Activated T-cell treated with anti-CD3 and anti-CD28 coated beads, Interleukin-2, amount 50 U/mL, for 4 hours (primary cell): Measurements from ENCODE around the gene FSD1. TPM values are rescaled to one million over a fixed set of nuclear protein-coding genes. Genes with fewer than 3 reads are reported as not detected.

Experiments
- ATAC-seq, 2 donors: fragments of 200-7000 bp; cut with Tn5 transposase; one replicate each; pipeline ENCODE4 v1.10.0; 2021
- DNase-seq: peaks from one replicate; pipeline ENCODE4 v3.0.0-alpha.2; 2020
- H3K27me3 Mint-ChIP-seq: one replicate; pipeline ENCODE4 v1.8.0; 2021; ENCODE audit warnings: low read depth, mixed read lengths
- H3K36me3 Mint-ChIP-seq: one replicate; pipeline ENCODE4 v1.8.0; 2022; ENCODE audit warnings: mixed read lengths; ENCODE audit not compliant: insufficient read depth
- H3K4me1 Mint-ChIP-seq: one replicate; pipeline ENCODE4 v1.8.0; 2021; ENCODE audit warnings: low read depth, mixed read lengths
- H3K4me3 Mint-ChIP-seq: one replicate; pipeline ENCODE4 v1.8.0; 2021; ENCODE audit warnings: mild to moderate bottlenecking, moderate library complexity, mixed read lengths
- H3K9me3 Mint-ChIP-seq: one replicate; pipeline ENCODE4 v1.8.0; 2021; ENCODE audit warnings: mixed read lengths
- total RNA-seq, 3 donors: library from RNA; stranded (reverse); gene quantifications; one replicate each; pipeline ENCODE4 v1.2.1, GENCODE V29; 2021

FSD1 gene
- total RNA-seq, 3 donors from 2014 or later = 5.9 to 10.4 (median 9.1) TPM

DNA sequence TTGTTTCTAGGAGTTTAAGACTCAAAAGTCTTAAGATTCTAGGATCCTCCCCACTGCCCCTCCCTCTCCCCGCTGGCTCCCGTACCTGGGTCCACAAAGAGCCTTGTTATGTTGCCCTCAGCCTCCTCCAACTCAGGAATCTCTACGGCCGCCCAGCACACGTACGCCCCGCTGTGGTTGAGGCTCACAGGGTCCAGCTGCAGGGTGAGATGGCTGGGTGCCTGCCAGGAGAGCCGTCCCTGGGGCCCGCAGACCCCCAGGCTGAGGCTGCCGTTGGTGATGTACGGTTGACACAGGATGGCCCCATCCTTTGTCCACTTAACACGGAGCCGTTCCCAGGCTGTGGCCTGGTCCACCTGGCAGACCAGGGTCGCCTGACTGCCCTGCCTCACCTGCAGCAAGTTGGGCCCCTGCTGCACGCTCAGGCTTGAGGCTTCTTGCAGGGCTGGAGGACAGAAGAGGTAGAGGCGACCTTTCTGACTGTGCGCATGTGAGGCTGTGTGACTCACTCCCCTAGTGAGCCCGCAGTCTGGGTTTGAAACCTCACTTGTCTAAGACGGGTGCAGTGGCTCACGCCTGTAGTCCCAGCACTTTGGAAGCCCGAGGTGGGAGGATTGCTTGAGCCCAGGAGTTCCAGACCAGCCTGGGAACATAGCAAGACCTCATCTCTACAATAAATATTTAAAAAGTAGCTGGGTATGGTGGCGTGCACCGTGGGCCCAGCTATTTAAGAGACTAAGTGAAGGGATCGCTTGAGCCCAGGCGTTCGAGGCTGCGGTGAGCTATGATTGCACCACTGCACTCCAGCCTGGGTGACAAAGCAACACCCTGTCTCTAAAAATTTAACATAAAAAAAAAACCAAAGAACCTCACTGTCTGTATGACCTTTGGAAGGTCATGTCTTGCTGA is 6.2 kb upstream of the FSD1 start:
- ATAC-seq (peak; percentile 90 to 91), DNase-seq (no peak)
- H3K36me3 Mint-ChIP-seq = no peaks in the 10 kb centered on the region
- peaks cover 19% of the 10 kb centered on the region for H3K4me1 Mint-ChIP-seq
- H3K9me3 Mint-ChIP-seq = no peaks in the 10 kb centered on the region
- no peak overlapping the region for H3K4me3 Mint-ChIP-seq
- H3K27me3 Mint-ChIP-seq = peaks cover 5% of the 10 kb centered on the region

GRCh38 chr19:4298810-4299550 is 5.4 kb upstream of the FSD1 start:
- H3K36me3 Mint-ChIP-seq = no peaks in the 10 kb centered on the region
- H3K4me3 Mint-ChIP-seq = no peak overlapping the region
- H3K9me3 Mint-ChIP-seq = no peaks in the 10 kb centered on the region
- H3K27me3 Mint-ChIP-seq = peaks cover 5% of the 10 kb centered on the region
- DNase-seq (no peak), ATAC-seq (no peak)
- H3K4me1 Mint-ChIP-seq = peaks cover 23% of the 10 kb centered on the region

GRCh38 chr19:4300589-4300988 is 3.8 kb upstream of the FSD1 start:
- Mint-ChIP-seq H3K4me3 (no peak overlapping the region), H3K4me1 (peaks cover 27% of the 10 kb centered on the region), H3K9me3 (no peaks in the 10 kb centered on the region), H3K27me3 (peaks cover 7% of the 10 kb centered on the region), H3K36me3 (no peaks in the 10 kb centered on the region)
- DNase-seq (no peak), ATAC-seq (no peak)

GRCh38 chr19:4301590-4302242 is 2.7 kb upstream of the FSD1 start:
- Mint-ChIP-seq H3K4me1 (peaks cover 27% of the 10 kb centered on the region), H3K36me3 (no peaks in the 10 kb centered on the region), H3K4me3 (peak overlapping the region; percentile 64), H3K9me3 (no peaks in the 10 kb centered on the region), H3K27me3 (peaks cover 9% of the 10 kb centered on the region)
- DNase-seq = no peak
- no peak for ATAC-seq

GRCh38 chr19:4302243-4302640 is 2.2 kb upstream of the FSD1 start, which contains the start of gene TMIGD2:
TMIGD2 (minus strand) TSS chr19:4302389; CDS start chr19:4302385, 4 bp downstream.
- DNase-seq (no peak), ATAC-seq (no peak)
- Mint-ChIP-seq H3K4me1 (peaks cover 27% of the 10 kb centered on the region), H3K4me3 (peak within 1 kb of the TSS; percentile 64), H3K27me3 (peaks cover 9% of the 10 kb centered on the region), H3K36me3 (no peaks in the 10 kb centered on the region), H3K9me3 (no peaks in the 10 kb centered on the region)

DNA sequence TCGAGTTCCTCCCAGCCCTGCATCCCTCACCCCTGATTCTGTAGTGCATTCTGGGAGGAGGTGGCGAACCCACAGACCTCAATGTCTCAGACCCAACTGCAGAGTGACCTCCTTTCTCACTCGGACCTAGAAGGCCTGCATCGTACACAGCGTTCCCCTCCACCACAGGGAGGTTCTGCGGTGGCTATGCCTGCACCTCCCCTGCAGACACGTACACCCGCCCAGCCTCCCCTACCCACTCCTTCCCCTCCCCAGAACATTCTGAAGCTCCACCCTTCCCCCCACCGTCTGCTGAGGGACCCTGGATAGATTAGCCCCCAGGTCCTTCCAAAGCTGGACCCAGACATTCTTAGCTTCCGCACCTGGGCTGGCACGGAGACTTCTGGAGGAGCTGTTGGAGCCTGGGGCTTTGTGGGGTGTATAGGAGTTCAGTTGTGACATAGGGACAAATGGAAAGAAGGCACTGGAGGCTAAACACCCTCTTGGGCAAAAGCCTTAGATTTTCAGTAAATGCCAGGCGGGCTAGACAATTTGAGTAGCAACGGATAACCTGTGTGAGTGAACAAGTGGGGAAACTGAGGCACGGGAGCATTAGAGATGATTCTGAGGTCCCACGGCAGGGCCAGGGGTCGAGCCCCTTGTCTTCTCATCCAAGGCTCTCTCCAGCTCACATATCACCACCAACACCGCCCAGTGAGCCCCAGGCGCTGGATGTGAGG is 420 bp upstream of the FSD1 start:
- no peak for DNase-seq
- no peaks in the 10 kb centered on the region for H3K36me3 Mint-ChIP-seq
- peaks cover 9% of the 10 kb centered on the region for H3K27me3 Mint-ChIP-seq
- ATAC-seq = no peak
- peak overlapping the region; percentile 56 for H3K4me3 Mint-ChIP-seq
- no peaks in the 10 kb centered on the region for H3K9me3 Mint-ChIP-seq
- peaks cover 25% of the 10 kb centered on the region for H3K4me1 Mint-ChIP-seq

- Mint-ChIP-seq H3K27me3 (peaks cover 9% of the 10 kb centered on the region), H3K9me3 (no peaks in the 10 kb centered on the region), H3K4me1 (peaks cover 25% of the 10 kb centered on the region), H3K4me3 (peak overlapping the region; percentile 38), H3K36me3 (no peaks in the 10 kb centered on the region)
- ATAC-seq (no peak), DNase-seq (no peak)
Observed at GRCh38 chr19:4305257-4305612, 837 bp downstream of the FSD1 start.

GRCh38 chr19:4305659-4306058 is 1.3 kb downstream of the FSD1 start:
- H3K4me1 Mint-ChIP-seq = peaks cover 22% of the 10 kb centered on the region
- no peaks in the 10 kb centered on the region for H3K36me3 Mint-ChIP-seq
- H3K27me3 Mint-ChIP-seq = peaks cover 9% of the 10 kb centered on the region
- DNase-seq (no peak), ATAC-seq (no peak)
- no peaks in the 10 kb centered on the region for H3K9me3 Mint-ChIP-seq
- H3K4me3 Mint-ChIP-seq = peak overlapping the region; percentile 38

DNA sequence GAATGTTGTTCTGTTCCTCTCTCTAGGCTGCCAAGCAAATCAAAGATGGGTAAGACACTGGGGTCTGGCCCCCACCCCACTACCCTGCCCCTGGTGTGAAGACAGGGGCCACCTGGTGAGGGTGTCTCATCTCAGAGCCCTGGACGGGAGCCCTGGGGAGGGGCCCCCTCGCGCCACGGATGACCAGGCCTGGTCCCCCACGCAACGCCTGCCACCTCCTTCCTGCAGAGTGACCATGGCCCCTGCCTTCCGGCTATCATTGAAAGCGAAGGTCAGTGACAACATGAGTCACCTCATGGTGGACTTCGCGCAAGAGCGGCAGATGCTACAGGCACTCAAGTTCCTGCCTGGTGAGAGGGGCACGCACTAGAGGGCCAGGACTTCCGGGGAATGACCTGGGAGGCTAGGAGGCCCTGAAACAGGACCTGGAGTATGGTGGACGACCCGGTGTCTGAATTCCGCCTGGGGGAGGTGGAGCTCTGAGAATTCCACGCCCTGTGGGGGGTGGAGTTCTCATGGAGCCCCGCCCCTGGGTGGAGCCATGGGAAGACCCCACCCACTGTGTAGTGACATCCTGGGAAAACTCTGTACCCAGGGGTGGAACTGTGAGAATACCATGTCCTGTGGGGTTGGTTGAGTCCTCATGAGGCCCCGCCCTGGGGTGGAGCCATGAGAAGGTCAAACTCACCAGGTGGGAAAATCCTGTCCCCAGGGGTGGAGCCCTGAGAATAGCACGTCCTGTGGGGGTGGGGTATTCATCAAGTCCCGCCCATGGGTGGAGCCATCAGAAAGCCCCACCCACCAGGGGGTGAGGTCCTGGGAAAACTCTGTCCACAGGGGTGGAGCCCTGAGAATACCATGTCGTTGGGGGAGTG is 6.1 kb downstream of the FSD1 start:
- Mint-ChIP-seq H3K4me1 (no peaks in the 10 kb centered on the region), H3K9me3 (no peaks in the 10 kb centered on the region), H3K4me3 (no peak overlapping the region), H3K36me3 (no peaks in the 10 kb centered on the region), H3K27me3 (peaks cover 2% of the 10 kb centered on the region)
- DNase-seq (no peak), ATAC-seq (peak; percentile 43 to 51)

DNA sequence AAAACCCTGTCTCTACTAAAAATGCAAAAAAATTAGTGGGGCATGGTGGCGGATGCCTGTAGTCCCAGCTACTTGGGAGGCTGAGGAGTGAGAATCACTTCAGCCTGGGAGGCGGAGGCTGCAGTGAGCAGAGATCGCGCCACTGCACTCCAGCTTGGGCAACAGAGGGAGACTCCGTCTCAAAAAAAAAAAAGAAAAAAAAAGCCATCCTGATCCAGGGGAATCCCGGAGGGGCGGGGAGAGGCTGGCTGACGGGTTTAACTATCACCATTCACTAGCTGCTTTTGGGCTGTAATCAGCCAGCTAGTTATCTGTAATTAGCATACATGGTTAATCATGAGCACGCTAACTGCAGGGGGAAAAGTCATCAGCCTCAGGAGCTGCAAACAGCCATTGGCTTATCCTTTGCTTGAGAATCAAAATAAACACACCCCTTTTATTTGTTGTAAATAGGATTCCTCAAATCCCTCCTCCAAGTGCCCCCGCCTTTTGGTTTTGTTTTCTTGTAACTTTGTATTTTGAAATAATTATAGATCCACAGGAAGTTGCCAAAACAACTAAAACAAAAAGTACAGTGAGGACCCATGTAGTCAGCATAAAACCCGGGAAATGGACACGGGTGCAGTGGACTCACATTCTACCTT is 9.6 kb downstream of the FSD1 start:
- no peaks in the 10 kb centered on the region for H3K27me3 Mint-ChIP-seq
- H3K36me3 Mint-ChIP-seq = no peaks in the 10 kb centered on the region
- ATAC-seq = no peak
- no peak for DNase-seq
- H3K4me1 Mint-ChIP-seq = no peaks in the 10 kb centered on the region
- H3K4me3 Mint-ChIP-seq = no peak overlapping the region
- H3K9me3 Mint-ChIP-seq = no peaks in the 10 kb centered on the region

GRCh38 chr19:4316956-4317355 is 12.6 kb downstream of the FSD1 start:
- Mint-ChIP-seq H3K36me3 (no peaks in the 10 kb centered on the region), H3K9me3 (peaks cover 5% of the 10 kb centered on the region), H3K4me3 (no peak overlapping the region), H3K4me1 (no peaks in the 10 kb centered on the region), H3K27me3 (no peaks in the 10 kb centered on the region)
- ATAC-seq (no peak), DNase-seq (no peak)

DNA sequence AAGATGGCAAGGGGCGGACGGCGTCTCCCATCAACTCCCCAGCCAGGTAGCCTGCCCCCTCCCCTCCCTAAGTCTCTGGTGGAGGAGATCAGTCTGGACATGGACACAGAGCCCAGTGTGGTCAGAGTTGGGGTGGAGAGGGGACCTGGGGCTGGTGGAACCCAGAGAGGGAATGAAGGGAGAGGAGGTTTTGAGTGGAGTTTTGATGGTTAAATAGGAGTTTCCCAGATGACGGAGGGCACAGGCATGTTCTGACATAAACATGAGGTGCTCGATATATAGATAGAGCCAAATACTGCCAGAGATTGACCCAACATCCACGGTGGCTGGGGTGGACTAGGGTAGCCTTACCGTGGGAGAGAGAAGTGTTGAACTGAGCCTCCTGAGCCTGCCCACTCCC is 14.1 kb downstream of the FSD1 start:
- Mint-ChIP-seq H3K27me3 (no peaks in the 10 kb centered on the region), H3K4me1 (no peaks in the 10 kb centered on the region), H3K4me3 (no peak overlapping the region), H3K36me3 (no peaks in the 10 kb centered on the region), H3K9me3 (peaks cover 5% of the 10 kb centered on the region)
- DNase-seq = no peak
- no peak for ATAC-seq
